H1 (cell line): Measurements from ENCODE around the gene CGNL1. TPM values are rescaled to one million over a fixed set of nuclear protein-coding genes. Genes with fewer than 3 reads are reported as not detected.

Experiments
- KDM1A ChIP-seq: fragments of 200-600, 300-600 bp; sonication (generic); IDR thresholded peaks from 2 replicates; pipeline ENCODE4 v1.7.1; 2016; ENCODE audit warnings: mild to moderate bottlenecking, low read length, borderline replicate concordance
- MAFK ChIP-seq: IDR thresholded peaks from 2 replicates; pipeline ENCODE4 v1.6.1; 2012; ENCODE audit warnings: low read depth, mild to moderate bottlenecking, improper control_type of control experiment, low read length
- polyA plus RNA-seq, 7 experiments: library from polyadenylated mRNA; depleted of rRNA in 3 of 7; stranded (reverse) in 5 of 7; unstranded in 2 of 7; fragments of >200 nt in 5 of 7; fragments of 200-250 nt in 2 of 7; gene quantifications; 1 replicate in 5 of 7; 2 replicates in 1 of 7; 4 replicates in 1 of 7; pipeline versions ENCODE4 v1.2.1 to v1.2.3, GENCODE V29; 2011 to 2013; ENCODE audit warnings: missing spikeins in 2 of 7, mixed read lengths in 2 of 7
- total RNA-seq: library from RNA; stranded (reverse); fragmentation: NEBNext Ultra II Directional; extraction: Animal tissue kit (Norgen Biotek cat#: 25700); gene quantifications from 2 replicates; pipeline ENCODE4 v1.2.1, GENCODE V29; 2021

The CGNL1 gene
- total and polyA plus RNA-seq, 2 of the 8 experiments (the other 6 are each of a cell fraction or from before 2014, with no cell fraction given) = 21.8 to 75.6 TPM

DNA sequence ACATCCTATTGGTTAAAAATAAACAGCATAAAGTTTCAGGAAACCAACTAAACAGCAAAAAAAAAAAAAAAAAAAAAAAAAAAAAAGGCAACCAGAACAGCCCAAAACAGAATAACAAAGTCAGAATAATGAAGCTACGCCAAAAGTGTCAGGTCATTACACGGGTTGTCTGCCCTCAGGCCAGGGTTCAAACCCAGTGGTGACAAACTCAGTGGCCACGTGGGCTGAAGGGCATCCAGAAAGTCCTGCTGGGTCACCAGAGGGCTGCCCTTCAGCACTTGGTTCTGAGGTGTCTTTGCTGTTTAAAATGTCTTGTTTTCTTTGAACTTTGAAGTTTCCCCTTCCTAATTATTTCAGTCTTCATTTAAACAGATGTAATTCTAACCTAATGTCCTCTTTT, 61.3 kb downstream of the CGNL1 start (continued):
- TF ChIP-seq KDM1A (no peak), MAFK (no peak)
